ENCODE data around the gene CCDC191. TPM values are rescaled to one million over a fixed set of nuclear protein-coding genes. Genes with fewer than 3 reads are reported as not detected.

CCDC191 gene
- total RNA-seq, 4 donors from 2014 or later, result 0.92 to 3.6 (median 1.8) TPM

- H3K4me1 ChIP-seq, result no peaks in the 10 kb centered on the region
- TF ChIP-seq POLR2A (IDR thresholded peaks at IDR 0.05) (no peak), CTCF (IDR thresholded peaks at IDR 0.05) (no peak)
- H3K27me3 ChIP-seq, result no peaks in the 10 kb centered on the region
- WGBS, 2 donors, result 81 to 90% methylated on average over 7 of the region's 7 CpGs
- DNase-seq, result no peak
- H3K36me3 ChIP-seq, result peaks cover 0 to 19% (median 0%) of the 10 kb centered on the region in 3 donors
- no peak overlapping the region for H3K27ac ChIP-seq
- intact Hi-C loops (cut with DNase I), result no loop called here
- no peak overlapping the region for H3K4me3 ChIP-seq
- H3K9me3 ChIP-seq, result no peaks in the 10 kb centered on the region
Observed at GRCh38 chr3:114014211-114014610, 42.1 kb downstream of the CCDC191 start.

GRCh38 chr3:114011059-114011797 lies 45.1 kb downstream of the CCDC191 start:
- TF ChIP-seq CTCF (IDR thresholded peaks at IDR 0.05), result no peak
- TF ChIP-seq POLR2A (IDR thresholded peaks at IDR 0.05), result no peak
- WGBS, 2 donors, result 87 to 91% methylated on average over 2 of the region's 2 CpGs
- no peak overlapping the region for H3K27ac ChIP-seq
- no peak for DNase-seq
- peaks cover 0 to under 1% (median 0%) of the 10 kb centered on the region in 3 donors for H3K9me3 ChIP-seq
- H3K36me3 ChIP-seq, result peaks cover 0 to 17% (median 0%) of the 10 kb centered on the region in 3 donors
- intact Hi-C loops (cut with DNase I), result no loop called here
- H3K27me3 ChIP-seq, result no peaks in the 10 kb centered on the region
- no peaks in the 10 kb centered on the region for H3K4me1 ChIP-seq
- no peak overlapping the region for H3K4me3 ChIP-seq

GRCh38 chr3:114005481-114005880 lies 50.8 kb downstream of the CCDC191 start:
- Histone ChIP-seq H3K36me3 (peaks cover 0 to 52% (median 0%) of the 10 kb centered on the region in 3 donors), H3K9me3 (peaks cover 0 to 13% (median 8%) of the 10 kb centered on the region in 3 donors), H3K4me3 (no peak overlapping the region), H3K27me3 (no peaks in the 10 kb centered on the region), H3K27ac (no peak overlapping the region), H3K4me1 (no peaks in the 10 kb centered on the region)
- intact Hi-C loops (cut with DNase I), result no loop called here
- TF ChIP-seq CTCF (IDR thresholded peaks at IDR 0.05), result no peak
- TF ChIP-seq POLR2A (IDR thresholded peaks at IDR 0.05), result no peak
- no peak for DNase-seq
- WGBS, 2 donors, result 63 to 97% methylated on average over 2 to 5 of the region's 5 CpGs

- no peak for TF ChIP-seq POLR2A (IDR thresholded peaks at IDR 0.05)
- TF ChIP-seq CTCF (IDR thresholded peaks at IDR 0.05), result no peak
- no peak for DNase-seq
- H3K4me3 ChIP-seq, result no peak overlapping the region
- H3K27me3 ChIP-seq, result no peaks in the 10 kb centered on the region
- no peak overlapping the region for H3K27ac ChIP-seq
- H3K9me3 ChIP-seq, result no peaks in the 10 kb centered on the region
- H3K4me1 ChIP-seq, result no peaks in the 10 kb centered on the region
- H3K36me3 ChIP-seq, result peaks cover 0 to 32% (median 0%) of the 10 kb centered on the region in 3 donors
- 40 to 54% methylated on average over 4 of the region's 4 CpGs for WGBS, 2 donors
- intact Hi-C loops (cut with DNase I), result no loop called here
Observed at GRCh38 chr3:113985541-113985940, 70.8 kb downstream of the CCDC191 start.

- TF ChIP-seq CTCF (IDR thresholded peaks at IDR 0.05), result no peak
- no peak for TF ChIP-seq POLR2A (IDR thresholded peaks at IDR 0.05)
- no peaks in the 10 kb centered on the region for H3K9me3 ChIP-seq
Observed at GRCh38 chr3:113983544-113983943, 72.8 kb downstream of the CCDC191 start.

More at GRCh38 chr3:113983544-113983943, 72.8 kb downstream of the CCDC191 start:
- Histone ChIP-seq H3K27me3 (no peaks in the 10 kb centered on the region), H3K4me1 (no peaks in the 10 kb centered on the region), H3K4me3 (no peak overlapping the region), H3K36me3 (peaks cover 0 to 51% (median 0%) of the 10 kb centered on the region in 3 donors), H3K27ac (no peak overlapping the region)
- no peak for DNase-seq
- 89 to 96% methylated on average over 3 of the region's 3 CpGs for WGBS, 2 donors
- intact Hi-C loops (cut with DNase I), result no loop called here

Data from esophagus squamous epithelium (tissue), 5 donors.